Ishikawa (cell line): ENCODE data around the gene AFG3L2.

ENCODE experiments used
- CEBPB ChIP-seq: IDR thresholded peaks from 2 replicates; pipeline ENCODE4 v1.6.1; 2012
- EP300 ChIP-seq: IDR thresholded peaks from 2 replicates; pipeline ENCODE4 v1.6.1; 2012; ENCODE audit warnings: borderline replicate concordance
- FOXM1 ChIP-seq: IDR thresholded peaks from 2 replicates; pipeline ENCODE4 v1.6.1; 2012; ENCODE audit warnings: low read depth, borderline replicate concordance
- MAX ChIP-seq: IDR thresholded peaks from 2 replicates; pipeline ENCODE4 v1.6.1; 2012
- REST ChIP-seq: IDR thresholded peaks from 2 replicates; pipeline ENCODE4 v1.6.1; 2012; ENCODE audit warnings: low read depth, mild to moderate bottlenecking
- TAF1 ChIP-seq: IDR thresholded peaks from 2 replicates; pipeline ENCODE4 v1.6.1; 2012; ENCODE audit warnings: low read depth, mild to moderate bottlenecking

GRCh38 chr18:12279781-12280531, 97.1 kb downstream of the AFG3L2 start:
- TF ChIP-seq CEBPB (no peak), EP300 (no peak), FOXM1 (no peak), MAX (no peak), TAF1 (no peak), REST (no peak)
